ENCODE results near the gene ADGRE3.
"Not testable (repeated sequence)": the region's sequence is repeated elsewhere in the genome, so short reads cannot be mapped to it uniquely, and the experiment has no call there.

The ADGRE3 gene

GRCh38 chr19:14669940-14670339, 4.7 kb downstream of the ADGRE3 start:
- DNase-seq, result no peak

- DNase-seq, result no peak
Observed at GRCh38 chr19:14661372-14661924, 13.2 kb downstream of the ADGRE3 start.

- DNase-seq, result no peak
Observed at GRCh38 chr19:14659874-14660489, 14.7 kb downstream of the ADGRE3 start.

- no peak for DNase-seq
Observed at GRCh38 chr19:14655726-14656125, 18.9 kb downstream of the ADGRE3 start.

- no peak for DNase-seq
Observed at GRCh38 chr19:14654786-14655560, 19.7 kb downstream of the ADGRE3 start.

GRCh38 chr19:14650161-14650560, 24.5 kb downstream of the ADGRE3 start:
- DNase-seq, result no peak

- no peak for DNase-seq
Observed at GRCh38 chr19:14649020-14649419, 25.6 kb downstream of the ADGRE3 start.

GRCh38 chr19:14648506-14648905, 26.1 kb downstream of the ADGRE3 start:
- no peak for DNase-seq

GRCh38 chr19:14639536-14640277, 34.9 kb downstream of the ADGRE3 start:
- no peak for DNase-seq

GRCh38 chr19:14632286-14632685, 42.4 kb downstream of the ADGRE3 start:
- DNase-seq, result no peak

- no peak for DNase-seq
Observed at GRCh38 chr19:14629557-14629956, 45.1 kb downstream of the ADGRE3 start.

- not testable (repeated sequence) for DNase-seq
Observed at GRCh38 chr19:14624491-14624890, 50.2 kb downstream of the ADGRE3 start.

GRCh38 chr19:14619404-14619803, 55.2 kb downstream of the ADGRE3 start:
- DNase-seq, result no peak

GRCh38 chr19:14616407-14616806, 58.2 kb downstream of the ADGRE3 start:
- DNase-seq, result no peak

GRCh38 chr19:14615623-14616022, 59.0 kb downstream of the ADGRE3 start:
- DNase-seq, result no peak

GRCh38 chr19:14614099-14614412, 60.6 kb downstream of the ADGRE3 start:
- no peak for DNase-seq

GRCh38 chr19:14613399-14614098, 61.1 kb downstream of the ADGRE3 start:
- DNase-seq, result not testable (repeated sequence)

- no peak for DNase-seq
Observed at GRCh38 chr19:14612657-14613056, 62.0 kb downstream of the ADGRE3 start.

- not testable (repeated sequence) for DNase-seq
Observed at GRCh38 chr19:14612242-14612641, 62.4 kb downstream of the ADGRE3 start.

- DNase-seq, result no peak
Observed at GRCh38 chr19:14611051-14611450, 63.6 kb downstream of the ADGRE3 start.

- no peak for DNase-seq
Observed at GRCh38 chr19:14606627-14607026, 68.0 kb downstream of the ADGRE3 start.

- DNase-seq, result no peak
Observed at GRCh38 chr19:14603990-14604387, 70.7 kb downstream of the ADGRE3 start.

- no peak for DNase-seq
Observed at GRCh38 chr19:14599548-14600147, 75.0 kb downstream of the ADGRE3 start.
